DMS53 treated with DMSO at 0.1 percent for 48 hours (cell line): ENCODE data around the gene PLBD1.

Experiments used
- DNase-seq: peaks from one replicate; lab custom pipeline; 2025; ENCODE audit not compliant: unreplicated experiment; lab: John Stamatoyannopoulos, UW

PLBD1 gene

GRCh38 chr12:14570231-14570630, 2.5 kb upstream of the PLBD1 start:
- no peak for DNase-seq

GRCh38 chr12:14564336-14564959, 3.2 kb downstream of the PLBD1 start:
- DNase-seq: no peak

DNA sequence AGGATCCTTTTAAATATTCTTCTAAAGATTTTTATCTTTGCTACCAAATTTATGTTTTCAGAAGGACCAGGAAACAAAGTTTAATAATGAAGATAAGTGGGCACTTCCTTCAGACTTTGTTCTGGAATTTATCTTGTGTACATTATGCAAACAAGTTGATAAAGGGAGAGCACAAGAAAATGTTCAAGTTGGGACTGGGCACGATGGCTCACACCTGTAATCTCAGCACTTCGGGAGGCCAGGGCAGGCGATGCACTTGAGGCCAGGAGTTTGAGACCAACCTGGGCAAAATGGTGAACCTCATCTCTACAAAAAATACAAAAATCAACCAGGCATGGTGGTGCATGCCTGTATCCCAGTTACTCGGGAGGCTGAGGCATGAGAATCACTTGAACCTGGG, 4.6 kb downstream of the PLBD1 start:
- no peak for DNase-seq

GRCh38 chr12:14562279-14562678, 5.4 kb downstream of the PLBD1 start:
- no peak for DNase-seq

- DNase-seq: no peak
These were observed 5.9 kb downstream of the PLBD1 start for GRCh38 chr12:14561677-14562238.

GRCh38 chr12:14560904-14561574, 6.6 kb downstream of the PLBD1 start:
- no peak for DNase-seq

- no peak for DNase-seq
These were observed 9.2 kb downstream of the PLBD1 start for GRCh38 chr12:14558473-14558959.

DNA sequence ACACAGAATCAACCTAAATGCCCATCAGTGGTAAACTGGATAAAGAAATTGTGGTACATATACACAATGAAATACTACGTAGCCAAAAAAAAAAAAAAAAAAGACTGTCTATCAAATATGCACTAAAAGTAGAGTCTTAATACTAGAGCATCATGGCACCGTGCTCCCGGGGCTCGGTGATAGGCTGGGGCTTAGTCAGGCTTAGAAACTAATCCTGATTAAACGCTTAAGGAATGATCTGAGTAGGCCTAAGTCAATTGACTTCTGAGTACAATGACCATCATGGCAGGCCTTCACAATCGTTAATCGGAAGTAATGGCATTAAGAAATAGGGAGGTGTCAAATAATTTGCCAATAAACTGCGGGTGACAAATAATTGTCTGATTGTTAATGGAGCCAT, 9.7 kb downstream of the PLBD1 start:
- DNase-seq: no peak

DNA sequence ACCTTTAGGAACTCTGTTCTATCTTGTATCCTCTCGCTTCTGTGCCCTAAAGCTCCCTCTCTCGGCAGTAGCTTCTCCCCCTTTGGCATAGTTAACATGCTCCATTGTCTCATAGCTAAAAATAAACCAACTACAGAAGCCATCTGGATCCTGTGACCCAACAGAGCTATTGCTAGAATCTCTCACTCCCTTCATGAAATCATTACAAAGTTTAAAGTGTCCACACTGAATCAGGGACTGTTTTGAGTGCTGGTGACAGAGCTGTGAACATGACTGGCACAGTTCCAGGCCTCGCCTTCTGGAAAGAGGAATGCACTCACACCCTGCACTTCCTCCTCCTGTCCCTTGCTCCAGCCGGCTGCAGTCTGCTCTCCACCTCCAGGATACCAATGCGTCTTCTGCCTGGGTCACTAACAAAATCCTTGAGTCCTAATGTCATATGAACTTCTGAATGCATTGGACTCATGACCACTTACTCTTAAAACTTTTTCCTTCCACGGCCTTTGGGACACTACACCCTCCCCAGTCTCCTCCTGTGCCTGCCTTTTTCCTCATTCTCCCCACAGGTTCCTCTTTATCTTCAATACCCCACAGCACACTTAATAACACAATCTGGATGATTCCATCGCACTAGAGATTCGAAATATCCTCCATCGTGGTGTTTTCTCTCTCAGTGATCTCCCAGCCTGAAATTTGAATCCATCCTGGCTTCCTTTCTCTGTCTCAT, 13.2 kb downstream of the PLBD1 start:
- peak; percentile 81 for DNase-seq

GRCh38 chr12:14548609-14549008, 19.1 kb downstream of the PLBD1 start:
- no peak for DNase-seq

GRCh38 chr12:14547571-14547970, 20.1 kb downstream of the PLBD1 start:
- no peak for DNase-seq

DNA sequence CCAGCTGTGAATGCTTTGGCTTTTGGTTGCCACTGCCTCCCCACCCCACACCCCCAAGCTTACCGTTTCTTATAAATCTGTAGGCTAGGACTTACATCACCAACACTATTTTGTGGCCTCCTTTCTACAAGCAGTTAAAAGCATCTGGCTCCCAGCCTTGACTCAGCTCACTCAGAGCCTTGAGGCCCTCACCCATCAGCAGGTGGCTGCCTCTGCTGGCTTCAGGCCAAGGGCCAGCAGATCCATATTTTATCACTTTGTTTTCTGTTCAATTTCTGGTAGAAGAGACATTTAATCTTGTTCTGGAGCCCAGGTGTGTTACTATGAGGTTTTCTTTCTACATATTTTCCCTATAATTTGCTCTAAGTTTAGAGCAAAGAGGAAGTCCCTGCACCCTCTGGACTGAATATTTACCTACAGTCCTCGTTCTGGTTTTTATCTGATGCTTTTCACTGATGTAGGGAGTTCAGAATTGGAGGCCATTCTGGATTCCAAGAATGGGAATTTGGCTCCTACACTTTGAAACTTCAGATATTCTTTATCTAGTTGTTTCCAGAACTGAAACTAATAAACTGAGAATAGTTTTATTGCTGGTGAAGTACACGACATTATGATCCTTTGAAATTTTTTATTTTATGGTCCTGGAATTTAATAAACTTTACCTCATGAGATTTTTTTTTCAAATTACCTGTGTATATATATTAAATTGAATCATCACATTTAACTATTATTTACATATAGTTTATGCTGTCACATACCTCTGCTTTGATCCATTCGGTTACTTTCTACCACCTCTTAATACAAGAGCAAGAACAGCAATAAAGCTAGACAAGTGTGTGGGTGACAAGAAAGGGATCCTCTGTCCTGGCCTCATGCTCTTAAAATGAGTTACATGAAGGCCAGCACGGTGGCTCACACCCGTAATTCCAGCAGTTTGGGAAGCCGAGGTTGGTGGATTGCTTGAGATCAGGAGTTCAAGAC, 22.2 kb downstream of the PLBD1 start:
- peak; percentile 60 for DNase-seq

- DNase-seq: no peak
These were observed 26.8 kb downstream of the PLBD1 start for GRCh38 chr12:14540801-14541462.

- DNase-seq: no peak
These were observed 30.6 kb downstream of the PLBD1 start for GRCh38 chr12:14537088-14537487.

DNA sequence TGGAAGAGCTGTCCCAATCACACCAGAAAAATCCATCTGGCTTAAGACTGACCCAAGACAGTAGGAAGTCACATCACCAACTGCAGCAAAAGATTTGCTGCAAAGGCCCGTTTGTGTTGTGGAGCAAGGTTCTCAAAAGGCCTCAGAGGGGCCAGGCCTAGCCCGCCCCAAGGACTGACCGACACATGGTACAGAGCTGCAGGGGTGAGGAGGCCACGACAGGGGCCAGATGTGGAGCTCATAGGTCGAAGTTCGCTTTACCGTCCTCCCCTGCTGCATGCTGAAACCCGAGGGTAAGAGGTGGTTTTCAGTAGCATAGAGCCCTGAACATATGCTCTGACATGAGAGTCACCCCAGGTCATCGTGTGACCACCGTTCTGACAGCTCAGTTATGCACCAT, 35.5 kb downstream of the PLBD1 start:
- DNase-seq: no peak

GRCh38 chr12:14525964-14526363, 41.7 kb downstream of the PLBD1 start:
- no peak for DNase-seq

- no peak for DNase-seq
These were observed 45.9 kb downstream of the PLBD1 start for GRCh38 chr12:14521822-14522221.

DNA sequence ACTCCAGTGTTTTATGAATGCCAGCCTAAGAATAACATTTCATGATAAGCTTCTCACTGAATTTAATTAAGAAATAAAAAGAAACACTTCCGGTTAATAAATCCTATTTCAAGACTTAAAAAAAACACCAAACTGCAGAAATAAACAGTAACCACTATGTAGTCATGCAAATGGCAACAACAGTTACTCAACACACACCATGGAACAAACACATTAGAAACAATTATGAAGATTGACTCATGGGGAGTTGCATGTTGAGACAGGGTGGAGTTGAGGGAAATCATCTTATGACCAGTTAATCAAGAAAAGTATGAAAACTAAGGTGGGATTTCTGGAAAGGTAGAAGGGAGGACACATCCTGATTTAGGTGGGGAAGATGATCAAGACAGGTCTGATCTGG, 52.7 kb downstream of the PLBD1 start:
- no peak for DNase-seq

DNA sequence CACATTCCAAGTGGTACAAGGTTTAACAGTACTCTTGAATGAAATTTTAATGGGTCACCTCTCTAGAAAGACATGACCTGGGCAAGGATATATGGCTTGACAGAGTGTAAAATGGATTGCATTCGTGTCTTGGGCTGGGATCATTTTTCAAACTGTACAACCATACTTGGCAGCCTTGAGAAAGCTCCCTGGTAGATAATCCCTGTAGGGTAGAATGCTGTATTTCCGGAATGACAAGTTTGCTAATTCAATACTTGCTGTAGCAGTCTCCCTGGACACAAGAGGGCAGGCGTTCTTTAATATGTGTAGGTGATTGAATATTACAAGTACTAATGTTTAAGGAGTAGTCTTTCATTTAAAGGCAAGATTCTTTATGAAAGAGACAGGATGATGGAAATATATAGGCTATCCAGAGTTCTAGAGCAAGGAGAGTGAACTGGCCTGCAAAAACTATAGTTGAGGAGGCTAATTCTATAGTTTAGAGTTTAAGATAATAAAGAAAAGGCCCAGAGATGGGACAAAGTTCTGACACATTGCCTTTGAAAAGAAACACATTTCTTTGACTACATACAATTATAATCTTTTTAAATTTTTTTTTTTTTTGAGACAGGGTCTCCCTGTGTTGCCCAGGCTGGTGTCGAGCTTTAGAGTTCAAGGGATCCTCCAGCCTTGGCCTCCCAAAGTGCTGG, 53.4 kb downstream of the PLBD1 start:
- peak; percentile 100 for DNase-seq

DNA sequence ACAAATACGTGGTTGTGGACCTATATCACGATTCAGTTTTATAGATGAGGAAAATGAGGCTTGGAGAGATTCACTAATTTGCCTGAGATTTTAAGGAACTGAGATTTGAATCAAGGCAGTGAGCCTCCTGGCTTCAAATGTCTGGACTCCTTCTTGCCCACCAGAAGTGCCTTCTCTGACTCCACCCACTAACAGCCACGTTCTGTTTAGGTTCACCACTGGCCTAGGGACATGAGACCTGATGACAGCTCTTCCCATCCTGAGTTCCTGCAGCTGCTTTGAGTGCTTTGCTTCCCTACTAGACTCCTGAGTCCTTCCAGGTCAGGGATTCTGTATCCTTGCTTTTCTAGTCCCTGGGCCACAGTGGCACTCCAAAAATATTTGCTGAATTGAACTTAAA, 57.1 kb downstream of the PLBD1 start:
- DNase-seq: no peak
